ENCODE results near the gene NTRK1.

NTRK1 gene

DNA sequence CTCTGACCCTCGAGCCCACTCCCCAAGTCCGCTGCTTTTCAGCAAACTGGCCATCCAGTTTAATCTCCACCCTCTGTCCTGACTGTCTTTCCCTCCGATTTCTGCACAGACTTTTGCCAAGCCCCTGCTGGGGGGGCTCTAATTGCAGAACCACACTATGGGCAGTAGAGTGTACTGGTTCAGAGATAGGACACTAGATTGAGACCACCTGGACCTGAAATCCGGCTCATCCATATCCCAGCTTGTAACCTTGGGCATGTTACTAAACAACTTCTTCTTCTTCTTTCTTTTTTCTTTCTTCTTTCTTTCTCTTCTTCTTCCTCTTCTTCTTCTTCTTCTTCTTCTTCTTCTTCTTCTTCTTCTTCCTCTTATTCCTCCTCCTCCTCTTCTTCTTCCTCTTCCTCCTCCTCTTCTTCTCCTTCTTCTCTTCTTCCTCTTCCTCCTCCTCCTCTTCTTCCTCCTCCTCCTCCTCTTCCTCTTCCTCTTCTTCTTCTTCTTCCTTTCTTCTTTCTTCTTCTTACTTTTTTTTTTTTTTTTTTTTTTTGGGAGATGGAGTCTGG, 67.5 kb downstream of the NTRK1 start:
- Histone ChIP-seq H3K27me3 (ENCODE audit: insufficient read depth, low read length) (peaks cover 42% of the 10 kb centered on the region), H2AFZ (ENCODE audit: insufficient read depth, low read length, poor library complexity) (no peak overlapping the region), H2BK12ac (ENCODE audit: low read length) (no peak overlapping the region), H3K36me3 (ENCODE audit: control insufficient read depth in 1 of 2, insufficient read depth in 2 of 2, low read length in 2 of 2) (no peaks in the 10 kb centered on the region), H2AK5ac (ENCODE audit: low read length) (no peak overlapping the region), H3K4me1 (ENCODE audit: control insufficient read depth in 1 of 2, insufficient read depth in 2 of 2, low read length in 2 of 2) (peaks cover 7 to 8% of the 10 kb centered on the region in 2 experiments), H3K27ac (ENCODE audit: low read depth, low read length) (no peak overlapping the region), H2BK5ac (ENCODE audit: low read depth, low read length, poor library complexity) (no peak overlapping the region), H3K9ac (ENCODE audit: low read length) (no peak overlapping the region), H3K79me2 (ENCODE audit: control insufficient read depth, insufficient read depth, low read length, poor library complexity) (no peaks in the 10 kb centered on the region), H3K4ac (ENCODE audit: low read depth, low read length) (no peak overlapping the region), H4K91ac (ENCODE audit: low read depth, low read length) (no peak overlapping the region), H3K79me1 (ENCODE audit: low read length) (no peaks in the 10 kb centered on the region), H4K8ac (ENCODE audit: low read depth, low read length) (no peak overlapping the region), H2BK120ac (ENCODE audit: insufficient read depth, low read length, poor library complexity) (no peak overlapping the region), H3K18ac (ENCODE audit: low read length) (no peak overlapping the region), H3K23ac (ENCODE audit: low read length) (no peak overlapping the region), H4K12ac (ENCODE audit: low read depth, low read length) (no peak overlapping the region), H3K4me2 (ENCODE audit: low read length) (peak overlapping the region; percentile 90), H3K9me3 (ENCODE audit: insufficient read depth, low read depth, low read length) (no peaks in the 10 kb centered on the region), H3K14ac (ENCODE audit: low read length) (no peak overlapping the region), H3K4me3 (ENCODE audit: low read depth, low read length) (no peak overlapping the region)
- WGBS (ENCODE audit: extremely low coverage, insufficient coverage, insufficient read length): no CpG with 5 or more reads among the region's 4 CpGs
- no peak for DNase-seq

- no peak for DNase-seq
Observed at GRCh38 chr1:156929596-156930238, 69.1 kb downstream of the NTRK1 start.

DNA sequence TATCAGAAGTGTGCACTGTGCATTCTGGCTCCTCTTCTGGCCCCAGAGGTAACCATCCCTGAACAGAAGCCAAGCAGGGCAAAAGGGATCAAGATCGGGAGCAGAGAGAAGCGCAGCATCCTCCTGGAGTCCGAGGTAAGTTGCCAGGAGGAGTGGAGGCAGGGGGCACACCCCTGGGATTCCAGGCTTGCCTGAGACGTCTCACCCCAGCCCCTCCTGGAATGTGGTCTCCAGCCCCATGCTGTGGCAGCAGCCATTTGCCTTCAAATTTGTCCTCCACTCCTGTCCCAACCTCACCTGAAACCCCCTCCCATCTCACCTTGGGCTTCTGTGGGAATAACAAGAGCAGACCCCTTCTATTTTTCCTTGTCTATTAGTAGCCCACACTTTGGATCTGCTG, 69.8 kb downstream of the NTRK1 start:
- Histone ChIP-seq H3K4me3 (ENCODE audit: low read depth, low read length) (no peak overlapping the region), H2BK120ac (ENCODE audit: insufficient read depth, low read length, poor library complexity) (no peak overlapping the region), H3K79me1 (ENCODE audit: low read length) (no peaks in the 10 kb centered on the region), H2AFZ (ENCODE audit: insufficient read depth, low read length, poor library complexity) (no peak overlapping the region), H2AK5ac (ENCODE audit: low read length) (no peak overlapping the region), H3K4me2 (ENCODE audit: low read length) (no peak overlapping the region), H4K8ac (ENCODE audit: low read depth, low read length) (no peak overlapping the region), H3K9me3 (ENCODE audit: insufficient read depth, low read depth, low read length) (no peaks in the 10 kb centered on the region), H3K79me2 (ENCODE audit: control insufficient read depth, insufficient read depth, low read length, poor library complexity) (no peaks in the 10 kb centered on the region), H3K36me3 (ENCODE audit: control insufficient read depth in 1 of 2, insufficient read depth in 2 of 2, low read length in 2 of 2) (peaks cover 2 to 4% of the 10 kb centered on the region in 2 experiments), H4K91ac (ENCODE audit: low read depth, low read length) (no peak overlapping the region), H3K9ac (ENCODE audit: low read length) (no peak overlapping the region), H3K18ac (ENCODE audit: low read length) (no peak overlapping the region), H2BK12ac (ENCODE audit: low read length) (no peak overlapping the region), H3K4me1 (ENCODE audit: control insufficient read depth in 1 of 2, insufficient read depth in 2 of 2, low read length in 2 of 2) (peaks cover 4 to 7% of the 10 kb centered on the region in 2 experiments), H3K23ac (ENCODE audit: low read length) (no peak overlapping the region), H2BK5ac (ENCODE audit: low read depth, low read length, poor library complexity) (no peak overlapping the region), H4K12ac (ENCODE audit: low read depth, low read length) (no peak overlapping the region), H3K27ac (ENCODE audit: low read depth, low read length) (no peak overlapping the region), H3K4ac (ENCODE audit: low read depth, low read length) (no peak overlapping the region), H3K27me3 (ENCODE audit: insufficient read depth, low read length) (peaks cover 21% of the 10 kb centered on the region), H3K14ac (ENCODE audit: low read length) (no peak overlapping the region)
- DNase-seq: no peak
- WGBS (ENCODE audit: extremely low coverage, insufficient coverage, insufficient read length): no CpG with 5 or more reads among the region's 4 CpGs

More at GRCh38 chr1:156929596-156930238, 69.1 kb downstream of the NTRK1 start:
- H3K4me3 ChIP-seq (ENCODE audit: low read depth, low read length): no peak overlapping the region
- no peak overlapping the region for H2BK12ac ChIP-seq (ENCODE audit: low read length)
- H3K36me3 ChIP-seq (ENCODE audit: control insufficient read depth in 1 of 2, insufficient read depth in 2 of 2, low read length in 2 of 2): peaks cover 0 to 2% of the 10 kb centered on the region in 2 experiments
- no peak overlapping the region for H2AK5ac ChIP-seq (ENCODE audit: low read length)
- H3K9me3 ChIP-seq (ENCODE audit: insufficient read depth, low read depth, low read length): no peaks in the 10 kb centered on the region
- H4K8ac ChIP-seq (ENCODE audit: low read depth, low read length): no peak overlapping the region
- H3K23ac ChIP-seq (ENCODE audit: low read length): no peak overlapping the region
- no peak overlapping the region for H3K4me2 ChIP-seq (ENCODE audit: low read length)
- H3K18ac ChIP-seq (ENCODE audit: low read length): no peak overlapping the region
- no peaks in the 10 kb centered on the region for H3K79me2 ChIP-seq (ENCODE audit: control insufficient read depth, insufficient read depth, low read length, poor library complexity)
- H4K12ac ChIP-seq (ENCODE audit: low read depth, low read length): no peak overlapping the region
- H2BK120ac ChIP-seq (ENCODE audit: insufficient read depth, low read length, poor library complexity): no peak overlapping the region
- H3K27me3 ChIP-seq (ENCODE audit: insufficient read depth, low read length): peaks cover 29% of the 10 kb centered on the region
- H3K4me1 ChIP-seq (ENCODE audit: control insufficient read depth in 1 of 2, insufficient read depth in 2 of 2, low read length in 2 of 2): peaks cover 4 to 7% of the 10 kb centered on the region in 2 experiments
- no peak overlapping the region for H2AFZ ChIP-seq (ENCODE audit: insufficient read depth, low read length, poor library complexity)
- H3K4ac ChIP-seq (ENCODE audit: low read depth, low read length): no peak overlapping the region
- no peak overlapping the region for H4K91ac ChIP-seq (ENCODE audit: low read depth, low read length)
- H2BK5ac ChIP-seq (ENCODE audit: low read depth, low read length, poor library complexity): no peak overlapping the region
- no peaks in the 10 kb centered on the region for H3K79me1 ChIP-seq (ENCODE audit: low read length)
- no peak overlapping the region for H3K14ac ChIP-seq (ENCODE audit: low read length)
- no peak overlapping the region for H3K9ac ChIP-seq (ENCODE audit: low read length)
- no CpG with 5 or more reads among the region's 6 CpGs for whole genome bisulfite sequencing (ENCODE audit: extremely low coverage, insufficient coverage, insufficient read length)
- H3K27ac ChIP-seq (ENCODE audit: low read depth, low read length): no peak overlapping the region
